SKM-1 (cell line): ENCODE measurements around the gene KIAA0825.

Experiments
- DNase-seq: peaks from one replicate; lab custom pipeline; 2025; ENCODE audit not compliant: unreplicated experiment; lab: John Stamatoyannopoulos, UW

KIAA0825 gene

DNA sequence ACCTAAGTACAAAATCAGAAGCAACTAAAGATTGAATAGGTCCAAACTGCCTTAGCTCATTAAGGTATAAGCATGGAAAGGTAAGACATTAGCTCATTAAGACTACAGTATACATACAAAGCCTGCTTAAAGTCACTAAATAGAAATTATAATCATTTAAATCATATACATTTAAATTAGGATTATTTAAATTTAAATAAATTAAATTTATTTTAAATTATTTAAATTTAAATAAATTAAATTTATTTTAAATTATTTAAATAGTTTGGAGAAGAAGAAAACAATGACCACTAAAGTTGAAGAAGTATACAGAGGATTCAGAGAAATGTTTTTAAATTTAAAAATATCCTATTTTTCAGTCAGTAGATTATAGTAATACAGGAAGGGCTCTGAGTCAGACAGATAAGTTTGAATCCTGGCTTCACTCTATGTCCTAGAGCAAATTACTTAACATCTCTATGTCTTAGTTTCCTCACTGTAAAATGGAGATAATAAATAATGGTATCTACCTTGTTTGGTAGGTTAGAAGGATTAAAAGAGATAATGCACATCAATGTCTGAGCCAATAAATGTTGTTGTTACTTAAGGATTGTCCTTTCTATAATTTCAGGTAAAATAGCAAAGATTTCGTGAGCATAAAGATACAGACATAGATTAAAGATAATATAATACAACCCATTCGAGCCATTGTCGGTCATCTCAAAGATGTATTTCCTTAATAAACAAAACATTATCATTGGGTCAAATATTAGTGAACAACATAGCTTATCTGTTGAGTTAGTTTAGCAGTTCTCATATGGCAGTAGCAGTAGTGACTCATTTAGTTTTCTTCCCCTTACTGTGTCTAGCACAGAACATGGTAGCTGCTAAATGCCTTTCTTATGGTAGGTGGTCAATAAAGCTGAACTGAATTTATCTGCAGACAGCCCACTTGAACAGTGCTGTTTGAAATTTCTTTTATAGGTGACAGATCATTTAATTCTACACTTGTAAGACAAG lies 100.6 kb downstream of the KIAA0825 start:
- DNase-seq = no peak

DNA sequence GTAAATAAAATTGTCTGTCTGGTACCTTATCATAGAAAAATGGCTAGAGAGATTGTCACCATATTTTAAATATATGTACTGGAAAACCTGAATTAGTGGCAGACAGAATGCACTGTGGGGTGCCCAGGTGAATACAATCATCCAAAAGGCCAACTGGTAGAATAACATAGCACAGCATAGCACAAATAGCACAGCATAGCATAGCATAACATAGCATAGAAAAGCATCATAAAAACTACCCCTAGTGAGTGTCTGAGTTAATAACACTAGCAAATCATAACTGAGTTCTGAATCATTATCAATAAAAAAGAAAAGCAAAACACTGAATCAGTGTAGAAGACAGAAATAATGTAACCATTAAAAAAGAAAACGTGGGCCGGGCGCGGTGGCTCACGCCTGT lies 102.3 kb downstream of the KIAA0825 start:
- DNase-seq = no peak

DNA sequence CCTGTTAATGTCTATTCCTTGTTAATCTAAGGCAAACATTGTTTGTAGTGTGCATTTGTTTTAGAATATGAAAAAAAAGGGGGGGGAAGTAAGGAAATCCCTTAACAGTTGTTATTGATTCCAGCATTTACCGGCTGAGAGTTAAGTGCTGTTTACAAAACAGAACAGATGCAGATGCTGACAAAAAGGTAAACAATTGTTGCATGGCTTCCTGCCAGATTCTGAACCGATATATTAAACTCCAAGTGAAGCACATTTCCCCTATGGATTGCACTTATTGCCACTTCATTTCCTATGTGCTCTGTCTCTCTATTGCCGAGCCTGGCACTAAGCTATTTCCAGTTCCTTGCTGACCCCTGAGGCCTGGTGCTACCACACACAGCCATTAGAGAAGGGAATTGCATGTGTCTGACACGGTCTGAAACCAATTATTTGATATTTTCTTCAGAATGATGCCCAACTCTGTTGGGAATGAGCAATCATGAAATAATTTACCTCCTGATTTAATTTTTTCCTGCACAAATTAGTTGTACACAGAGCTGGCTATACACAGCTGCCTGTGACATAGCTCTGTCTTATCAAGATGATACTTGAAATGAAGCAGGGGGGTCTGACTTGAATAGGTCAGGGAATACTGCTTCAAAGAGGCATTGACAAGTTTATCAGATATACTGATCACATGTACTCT lies 109.8 kb downstream of the KIAA0825 start:
- no peak for DNase-seq

DNA sequence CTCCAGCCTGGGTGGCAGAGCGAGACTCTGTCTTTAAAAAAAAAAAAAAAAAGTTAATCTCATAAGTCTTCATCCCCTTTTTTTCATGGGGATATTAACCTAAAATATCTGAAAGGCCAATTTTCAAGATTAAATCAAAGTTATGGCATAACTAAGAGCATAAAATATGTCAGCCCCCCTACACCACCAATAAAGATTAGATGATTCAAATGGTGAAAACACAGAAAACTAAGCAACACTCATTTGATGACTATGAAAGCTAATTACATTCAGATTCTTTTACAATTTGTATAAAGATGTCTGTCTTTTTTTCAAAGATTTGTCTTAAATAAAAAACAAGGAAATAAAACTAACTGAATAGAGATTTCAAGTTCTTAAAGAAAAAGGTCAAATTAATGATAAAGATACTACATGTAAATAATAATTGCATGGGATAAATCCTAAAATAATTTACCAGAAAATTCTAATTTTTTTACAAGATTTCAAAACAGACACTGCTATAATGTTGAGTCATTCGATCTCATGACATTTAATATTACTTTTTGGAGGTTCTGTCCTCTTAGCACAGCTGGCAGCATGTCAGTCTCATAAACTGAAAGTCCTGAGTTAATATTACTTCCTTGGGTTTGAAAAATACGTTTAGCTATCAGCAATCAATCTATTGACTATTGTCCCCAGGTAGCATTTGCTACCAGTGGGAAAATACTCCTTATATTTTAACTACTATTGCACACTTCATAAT lies 112.9 kb downstream of the KIAA0825 start:
- DNase-seq = no peak

DNA sequence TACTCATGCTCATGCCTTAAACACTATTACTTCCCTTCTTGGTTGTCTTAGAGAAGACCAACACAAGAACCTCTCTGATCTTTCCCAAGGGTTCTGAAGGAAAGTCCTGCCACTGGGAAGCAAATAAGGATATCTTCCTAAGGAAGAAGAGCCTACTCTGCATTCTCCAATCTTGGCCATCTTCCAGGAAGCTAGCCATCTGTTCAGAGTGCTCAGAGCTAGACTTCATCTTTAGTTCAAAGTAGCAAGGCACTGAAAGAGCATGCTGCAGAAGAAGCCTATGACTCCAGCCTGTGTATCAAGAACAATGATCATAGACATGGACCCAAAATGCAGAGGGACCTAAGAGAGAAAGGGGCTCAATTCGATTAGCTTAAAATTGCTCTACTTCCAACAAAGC lies 114.7 kb downstream of the KIAA0825 start:
- DNase-seq = no peak

DNA sequence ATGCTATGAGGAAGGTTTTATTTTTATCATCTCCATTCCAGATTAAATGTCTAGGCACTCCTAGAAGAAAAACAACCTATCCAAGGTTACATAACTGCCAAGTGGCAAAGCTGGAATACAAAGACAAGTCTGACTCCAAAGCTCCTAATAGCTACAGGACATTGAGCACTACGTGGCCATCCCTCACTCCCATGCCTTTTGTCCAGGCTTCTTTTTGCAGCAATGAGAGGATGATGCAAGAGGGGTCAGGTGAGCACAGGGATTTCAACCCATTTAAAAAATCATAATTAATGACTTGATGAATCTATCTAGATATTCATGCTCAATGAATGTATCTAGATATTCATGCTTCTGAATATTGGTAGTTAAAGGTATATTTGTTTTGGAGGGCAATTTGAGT lies 117.0 kb downstream of the KIAA0825 start:
- DNase-seq = no peak

DNA sequence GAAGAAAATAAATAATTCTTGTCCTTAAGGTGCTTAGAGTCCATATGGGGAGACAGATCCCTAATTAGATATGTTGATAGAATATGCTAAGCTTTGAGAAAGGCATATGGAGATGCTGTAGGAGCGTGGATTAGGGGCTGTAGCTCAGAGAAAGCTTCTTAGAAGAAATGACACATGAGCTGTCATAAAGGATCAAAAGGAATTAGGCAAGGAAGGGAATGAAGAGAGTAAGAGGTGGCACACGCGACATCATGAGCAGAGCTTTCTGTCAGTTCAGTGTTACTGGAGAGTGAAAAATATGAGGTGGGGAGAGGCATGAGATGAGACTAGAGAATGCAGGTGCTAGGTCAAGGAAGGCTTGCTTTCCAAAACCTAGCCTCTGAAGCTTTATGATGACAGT lies 118.6 kb downstream of the KIAA0825 start:
- no peak for DNase-seq

DNA sequence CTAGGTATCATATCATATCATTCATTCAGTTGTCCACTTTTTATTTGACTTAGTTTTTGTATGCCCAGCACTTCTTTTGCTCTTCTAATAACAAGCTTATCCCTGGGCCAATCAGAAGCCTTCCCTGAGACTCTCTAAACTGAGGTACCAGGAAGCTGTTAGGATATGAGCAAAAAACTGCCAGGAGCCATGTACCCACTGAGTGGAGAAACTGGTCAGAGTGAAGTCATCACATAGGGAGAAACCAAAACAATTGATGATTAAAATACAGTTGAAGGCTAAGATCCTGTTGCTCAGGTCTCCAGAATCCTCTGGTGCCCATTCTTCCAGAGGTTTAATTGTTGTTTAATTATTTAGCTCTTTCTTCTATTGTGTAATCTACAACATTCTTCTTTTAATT lies 120.2 kb downstream of the KIAA0825 start:
- DNase-seq = no peak

DNA sequence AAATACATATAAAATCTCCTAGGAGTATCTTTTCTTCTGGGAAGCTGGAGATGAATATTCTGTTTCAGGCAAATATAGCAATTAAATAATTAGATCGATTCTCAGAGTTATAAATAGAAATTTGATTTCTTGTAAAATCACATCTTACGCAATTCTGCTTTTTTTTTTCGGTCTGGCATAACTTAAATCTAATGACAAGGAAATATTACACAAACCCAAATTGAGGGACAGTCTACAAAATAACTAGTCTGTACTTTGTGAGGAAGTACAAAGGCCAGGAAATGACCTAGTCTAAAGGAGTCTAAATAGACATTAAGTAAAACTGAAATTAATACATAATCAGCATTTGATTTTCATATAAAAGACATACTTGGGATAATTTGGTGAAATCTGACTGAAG lies 133.3 kb downstream of the KIAA0825 start:
- DNase-seq = no peak

DNA sequence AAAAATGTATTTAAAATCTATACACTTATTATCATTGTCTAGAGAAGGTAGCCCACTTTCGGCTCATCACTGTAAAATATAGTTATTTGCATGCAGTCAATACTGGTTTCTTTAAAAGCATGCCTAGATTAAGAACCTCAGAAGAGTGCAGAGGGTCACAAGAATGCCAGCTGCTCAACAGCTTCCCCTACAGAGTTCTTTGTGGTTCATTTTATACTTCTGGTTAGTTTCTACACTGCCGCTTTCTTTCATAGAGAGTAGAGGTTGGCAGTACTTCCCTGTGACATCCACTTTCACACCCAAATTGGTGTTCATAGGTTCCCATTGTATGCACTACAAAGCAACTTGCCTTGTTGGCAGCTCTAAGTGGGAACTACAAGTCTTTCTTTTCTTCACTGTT lies 137.3 kb downstream of the KIAA0825 start:
- no peak for DNase-seq

DNA sequence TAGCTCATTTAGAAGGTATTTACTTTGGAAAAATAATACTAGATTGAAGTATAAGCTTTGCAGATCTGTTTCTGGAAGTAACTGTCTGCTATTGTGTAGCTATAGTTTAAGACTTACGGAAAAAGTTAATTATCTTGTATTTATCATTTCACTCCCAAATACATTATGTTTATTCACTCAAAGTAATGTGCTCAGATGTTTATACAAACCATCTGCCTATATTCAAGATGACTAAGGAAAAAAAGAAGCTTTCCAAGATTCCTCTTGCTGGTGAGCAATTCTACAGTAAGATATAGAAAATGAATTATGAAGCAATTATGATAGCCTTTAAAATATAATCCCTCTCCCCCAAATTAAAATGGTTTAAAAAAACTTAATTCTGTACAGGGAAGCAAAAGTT lies 137.9 kb downstream of the KIAA0825 start:
- DNase-seq = no peak

DNA sequence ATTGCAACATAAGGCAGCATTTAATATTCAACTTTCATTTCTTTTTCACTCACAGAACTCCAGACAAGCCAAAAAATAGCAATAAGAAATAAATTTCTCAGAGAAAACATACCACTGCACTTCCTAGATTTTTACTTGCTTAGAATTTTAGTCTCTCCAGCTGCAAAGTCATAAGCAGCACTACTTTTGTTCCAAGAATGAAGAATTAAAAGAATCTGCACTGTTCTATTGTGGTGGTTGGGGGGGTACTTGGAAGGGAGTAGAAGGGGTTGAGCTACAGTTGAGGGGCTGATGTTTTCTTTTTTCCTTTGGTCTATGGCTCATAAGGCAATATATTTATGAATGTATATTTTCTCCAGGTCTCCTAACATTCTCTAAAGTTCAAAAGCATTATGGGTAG lies 144.5 kb downstream of the KIAA0825 start:
- no peak for DNase-seq

DNA sequence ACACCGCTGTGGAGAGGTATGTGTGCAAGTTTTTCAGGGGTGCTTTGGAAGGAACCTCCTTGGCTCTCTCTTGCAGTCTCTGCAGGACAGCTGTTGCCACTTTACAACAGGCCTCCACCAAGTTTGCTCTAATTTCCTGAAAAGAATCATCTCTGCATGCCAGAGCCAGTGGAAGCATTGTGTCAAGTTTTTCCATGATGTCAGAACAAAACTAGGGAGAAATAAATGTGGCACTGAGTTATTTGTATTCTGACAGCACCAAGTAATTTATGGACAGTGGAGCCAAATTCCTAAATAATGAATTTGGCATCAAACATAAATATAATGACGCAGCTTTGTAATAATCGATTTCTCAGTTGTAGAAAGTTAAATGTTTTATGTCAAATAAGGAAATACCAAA lies 146.9 kb downstream of the KIAA0825 start:
- DNase-seq = no peak

DNA sequence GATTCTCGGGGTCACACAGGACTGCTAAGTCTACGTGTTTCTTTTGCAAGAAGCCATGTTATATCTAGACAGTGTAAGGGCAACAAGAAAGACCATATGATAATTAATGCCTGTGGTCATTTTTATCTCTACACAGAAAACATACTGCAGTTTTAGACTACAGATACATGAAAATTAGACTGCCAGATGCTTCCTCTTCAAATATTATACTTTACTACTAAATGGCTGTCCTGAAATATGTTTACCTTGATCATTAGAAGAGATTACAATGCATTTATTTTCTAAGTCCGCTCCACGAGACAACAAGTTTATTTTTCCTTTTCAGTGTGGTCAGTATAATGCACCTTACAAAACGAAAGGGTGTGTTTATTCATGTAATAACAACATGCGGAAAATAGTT lies 147.6 kb downstream of the KIAA0825 start:
- DNase-seq = no peak

DNA sequence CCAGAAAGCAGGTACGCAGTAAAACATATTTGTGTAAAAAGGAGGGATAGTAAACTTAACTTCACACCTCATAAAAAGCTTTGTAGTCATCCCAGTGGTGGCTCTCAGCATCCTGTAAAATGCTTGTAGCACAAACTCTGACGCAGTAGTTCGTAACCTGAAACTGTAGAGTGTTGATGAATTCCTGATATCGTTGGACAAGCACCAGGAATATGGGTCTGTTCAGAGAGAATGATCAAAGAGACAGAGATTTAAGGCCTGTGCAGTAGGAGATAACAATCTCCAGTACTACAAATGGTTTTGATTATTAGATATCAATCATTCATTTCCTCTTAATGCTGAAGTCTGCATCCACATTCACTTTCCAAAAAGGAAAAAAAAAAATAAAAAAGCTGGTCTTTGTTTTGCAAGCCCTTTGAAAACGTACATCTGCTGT lies 148.5 kb downstream of the KIAA0825 start:
- no peak for DNase-seq

DNA sequence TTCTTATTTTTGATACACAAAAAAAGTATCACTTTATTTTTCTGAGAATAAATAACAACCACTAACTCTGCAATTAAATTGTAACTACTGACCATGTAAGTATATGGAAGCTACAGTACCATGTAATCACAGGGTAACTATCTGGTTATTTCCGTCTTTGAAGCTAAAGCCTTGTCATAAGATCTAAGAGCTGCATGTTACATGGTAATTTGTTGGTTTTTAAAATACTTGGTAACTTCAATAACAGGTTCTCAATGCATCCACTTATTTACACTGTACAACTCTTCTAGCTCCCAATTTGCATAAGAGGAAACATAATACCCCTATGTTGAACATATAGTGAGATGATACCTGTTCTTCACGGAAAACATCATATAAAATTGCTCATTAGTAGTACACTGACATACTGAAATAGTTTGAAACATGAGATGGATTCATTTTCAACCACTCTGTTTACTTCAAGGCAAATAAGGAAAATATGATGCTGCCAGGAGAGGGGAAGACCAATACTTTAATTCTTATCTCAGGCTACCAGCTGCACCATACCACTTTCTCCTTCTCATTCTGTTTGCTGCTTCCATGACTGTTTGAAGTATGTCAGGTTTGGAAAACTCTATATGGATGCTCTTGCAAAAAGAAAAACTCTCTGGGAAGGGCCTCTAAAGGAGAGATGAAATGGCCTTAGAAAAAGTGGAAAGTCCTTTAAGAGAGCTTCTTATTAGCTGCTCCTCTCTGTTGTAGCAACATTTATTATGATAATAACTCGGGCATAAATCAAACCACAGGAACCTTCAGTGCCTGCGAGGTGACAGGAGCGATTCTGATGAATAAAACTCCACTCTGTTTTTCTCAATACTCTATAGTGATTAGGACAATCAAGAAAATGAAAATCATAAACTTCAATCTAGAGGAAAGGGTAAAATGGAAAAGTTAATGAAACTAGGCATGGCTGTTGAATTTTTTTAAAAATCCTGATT lies 150.2 kb downstream of the KIAA0825 start:
- DNase-seq = no peak

DNA sequence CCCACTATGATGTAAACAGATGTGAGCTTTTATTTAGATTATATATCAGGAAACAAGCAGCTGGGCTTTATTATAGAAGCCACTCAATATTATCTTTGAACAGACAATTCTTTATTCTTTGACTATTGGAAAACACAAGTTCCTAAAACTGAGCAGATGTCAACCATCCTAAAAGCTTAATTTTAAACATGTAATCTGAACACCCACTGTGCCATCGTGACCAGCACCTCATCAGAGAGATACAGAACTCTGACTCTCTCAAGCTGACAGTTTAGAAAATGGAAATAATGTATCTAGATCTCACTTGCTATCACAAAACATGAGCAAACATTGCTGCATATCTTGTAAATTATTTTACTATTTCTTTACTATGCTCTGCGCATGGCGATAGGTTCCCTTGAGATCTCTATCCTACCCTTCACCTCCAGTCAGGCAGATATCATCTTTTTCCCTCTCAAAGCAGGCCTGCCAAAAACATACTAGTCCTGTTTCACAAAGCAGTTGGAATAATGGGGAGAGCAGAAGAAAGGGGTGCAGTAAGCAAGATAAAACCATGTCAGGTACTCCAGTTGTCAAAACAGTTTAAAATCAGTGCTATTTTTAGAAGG lies 151.0 kb downstream of the KIAA0825 start:
- DNase-seq = no peak

DNA sequence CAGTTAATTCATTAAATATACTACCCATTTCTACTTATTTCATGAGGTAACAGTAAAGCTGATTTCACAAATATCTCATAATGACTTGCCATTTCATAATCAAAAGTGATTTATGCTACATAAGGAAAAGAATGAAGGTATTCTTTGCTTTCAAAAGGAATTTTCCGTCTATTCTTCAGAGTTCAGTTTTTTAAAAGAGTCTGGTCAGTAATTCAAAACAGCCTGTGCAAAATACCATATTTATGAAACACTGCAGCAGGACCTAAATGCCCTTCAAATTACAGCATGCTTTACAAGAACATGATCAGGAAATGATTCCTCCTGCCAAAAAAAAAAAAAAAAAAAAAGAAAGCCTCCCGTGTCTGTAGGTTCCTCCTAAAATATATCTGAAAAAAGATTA lies 154.7 kb downstream of the KIAA0825 start:
- no peak for DNase-seq

DNA sequence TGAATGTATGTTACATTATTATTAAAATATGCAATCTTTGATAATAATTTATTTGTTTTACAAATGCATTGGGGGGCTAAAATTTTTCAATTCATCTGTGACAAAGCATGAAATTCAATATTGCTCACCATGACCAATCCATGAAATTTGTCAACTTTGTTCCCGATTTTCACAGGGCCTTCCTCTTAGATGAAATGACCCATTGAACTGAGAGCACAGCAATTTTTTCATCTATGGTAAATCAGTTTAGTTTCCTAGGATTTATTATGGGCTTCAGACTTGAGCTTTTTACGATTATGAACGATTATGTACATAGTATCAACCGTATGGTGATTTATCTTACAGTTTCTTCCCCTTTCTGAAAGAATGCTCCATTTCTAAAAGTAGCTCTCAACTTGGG lies 157.3 kb downstream of the KIAA0825 start:
- no peak for DNase-seq

DNA sequence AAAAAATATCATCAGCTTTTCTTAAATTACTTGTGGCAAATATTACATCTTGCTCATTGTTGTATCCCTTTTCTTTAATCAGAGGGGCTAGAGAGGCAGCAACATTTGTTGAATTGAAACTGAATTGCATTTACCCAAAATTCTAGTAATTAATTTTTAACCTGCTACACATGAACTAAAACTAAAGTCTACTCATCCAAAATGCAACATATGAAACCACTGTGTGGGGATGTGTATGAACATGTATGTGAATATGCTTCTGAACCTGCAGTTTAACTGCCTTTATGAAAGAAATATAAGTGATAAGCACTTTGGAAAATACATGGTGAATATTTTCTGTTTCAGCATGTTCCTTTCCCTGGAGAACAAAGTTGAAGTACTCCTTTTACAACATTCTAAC lies 158.5 kb downstream of the KIAA0825 start:
- no peak for DNase-seq
